Hepatocyte (in vitro differentiated cells): Measurements from ENCODE around the gene GPI. TPM values are rescaled to one million over a fixed set of nuclear protein-coding genes. Genes with fewer than 3 reads are reported as not detected.

ENCODE experiments used
- DNase-seq: peaks from one replicate; pipeline ENCODE4 v3.0.0-alpha.2; 2016; ENCODE audit warnings: low spot score
- H2AFZ ChIP-seq: fragments of 200-600 bp; sonication (generic); 2 replicates; pipeline ENCODE4 v1.6.0; 2016; ENCODE audit warnings: antibody characterized with exemption, mild to moderate bottlenecking
- H3K27ac ChIP-seq: fragments of 200-600 bp; sonication (generic); 2 replicates; pipeline ENCODE4 v1.5.1; 2016; ENCODE audit warnings: mild to moderate bottlenecking
- H3K27me3 ChIP-seq: fragments of 200-600 bp; sonication (generic); 2 replicates; pipeline ENCODE4 v1.6.1; 2016
- H3K36me3 ChIP-seq: fragments of 200-600 bp; sonication (generic); replicated peaks from 2 replicates; pipeline ENCODE4 v1.5.1; 2016; ENCODE audit warnings: low read depth; ENCODE audit not compliant: insufficient read depth
- H3K4me1 ChIP-seq: fragments of 200-600 bp; sonication (generic); 2 replicates; pipeline ENCODE4 v1.5.1; 2016; ENCODE audit warnings: mild to moderate bottlenecking, moderate library complexity; ENCODE audit not compliant: insufficient read depth
- H3K4me2 ChIP-seq: fragments of 200-600 bp; sonication (generic); 2 replicates; pipeline ENCODE4 v1.6.0; 2016
- H3K4me3 ChIP-seq: fragments of 200-600 bp; sonication (generic); 2 replicates; pipeline ENCODE4 v1.5.1; 2016; ENCODE audit warnings: mild to moderate bottlenecking
- H3K79me2 ChIP-seq: fragments of 200-600 bp; sonication (generic); 2 replicates; pipeline ENCODE4 v1.6.0; 2017; ENCODE audit warnings: mild to moderate bottlenecking
- H3K9me2 ChIP-seq: fragments of 200-600 bp; sonication (generic); replicated peaks from 2 replicates; pipeline ENCODE4 v1.6.0; 2017; ENCODE audit warnings: mild to moderate bottlenecking; ENCODE audit not compliant: insufficient read depth
- H3K9me3 ChIP-seq: fragments of 200-600 bp; sonication (generic); 2 replicates; pipeline ENCODE4 v1.5.1; 2016; ENCODE audit warnings: low read depth, mild to moderate bottlenecking
- H4K20me1 ChIP-seq: fragments of 200-600 bp; sonication (generic); 2 replicates; pipeline ENCODE4 v1.6.0; 2016; ENCODE audit warnings: mild to moderate bottlenecking; ENCODE audit not compliant: insufficient read depth, poor library complexity, severe bottlenecking
- EZH2 ChIP-seq: fragments of 200-600 bp; sonication (generic); IDR thresholded peaks from 2 replicates; pipeline ENCODE4 v1.6.1; 2016; ENCODE audit warnings: antibody characterized with exemption, mild to moderate bottlenecking, borderline replicate concordance
- EZH2phosphoT487 ChIP-seq: fragments of 200-600 bp; sonication (generic); IDR thresholded peaks from one replicate; pipeline ENCODE4 v1.6.1; 2018; ENCODE audit warnings: antibody characterized with exemption, mild to moderate bottlenecking, low read depth, moderate library complexity; ENCODE audit not compliant: unreplicated experiment, severe bottlenecking
- WGBS: methylation state at CpG from one replicate; pipeline ENCODE4 v1.1.6; 2016; ENCODE audit warnings: low lambda C conversion rate; ENCODE audit errors: missing lambda C conversion rate; 5-methylcytosine and 5-hydroxymethylcytosine counted together
- polyA plus RNA-seq: library from polyadenylated mRNA; unstranded; fragments of >200 nt; fragmentation: Nextera tagmentation; extraction: Ambion mirVana; gene quantifications from 2 replicates; pipeline ENCODE4 v1.2.1, GENCODE V29; 2016
- total RNA-seq: library from RNA; depleted of rRNA; stranded (reverse); fragments of >200 nt; gene quantifications from 2 replicates; pipeline ENCODE4 v1.2.3, GENCODE V29; 2014
- TF ChIP-seq, protein P1 (sequence below): fragments of 200-600 bp; sonication (generic); IDR thresholded peaks from 2 replicates; pipeline ENCODE4 v1.5.1; 2016; ENCODE audit warnings: antibody characterized with exemption, mild to moderate bottlenecking; ENCODE audit not compliant: poor library complexity

The GPI gene
- total and polyA plus RNA-seq, 2 experiments from 2014 or later, result 117 to 120 TPM

GRCh38 chr19:34337739-34338138, 27.3 kb upstream of the GPI start:
- Histone ChIP-seq H4K20me1 (no peaks in the 10 kb centered on the region), H3K4me1 (no peaks in the 10 kb centered on the region), H2AFZ (no peak overlapping the region), H3K4me2 (no peak overlapping the region), H3K9me3 (no peaks in the 10 kb centered on the region), H3K9me2 (no peaks in the 10 kb centered on the region), H3K27ac (no peak overlapping the region), H3K79me2 (no peaks in the 10 kb centered on the region), H3K36me3 (no peaks in the 10 kb centered on the region), H3K27me3 (no peaks in the 10 kb centered on the region), H3K4me3 (no peak overlapping the region)
- DNase-seq, result no peak
- WGBS, result 100% methylated on average over 2 of the region's 2 CpGs
- TF ChIP-seq, protein P1, sequence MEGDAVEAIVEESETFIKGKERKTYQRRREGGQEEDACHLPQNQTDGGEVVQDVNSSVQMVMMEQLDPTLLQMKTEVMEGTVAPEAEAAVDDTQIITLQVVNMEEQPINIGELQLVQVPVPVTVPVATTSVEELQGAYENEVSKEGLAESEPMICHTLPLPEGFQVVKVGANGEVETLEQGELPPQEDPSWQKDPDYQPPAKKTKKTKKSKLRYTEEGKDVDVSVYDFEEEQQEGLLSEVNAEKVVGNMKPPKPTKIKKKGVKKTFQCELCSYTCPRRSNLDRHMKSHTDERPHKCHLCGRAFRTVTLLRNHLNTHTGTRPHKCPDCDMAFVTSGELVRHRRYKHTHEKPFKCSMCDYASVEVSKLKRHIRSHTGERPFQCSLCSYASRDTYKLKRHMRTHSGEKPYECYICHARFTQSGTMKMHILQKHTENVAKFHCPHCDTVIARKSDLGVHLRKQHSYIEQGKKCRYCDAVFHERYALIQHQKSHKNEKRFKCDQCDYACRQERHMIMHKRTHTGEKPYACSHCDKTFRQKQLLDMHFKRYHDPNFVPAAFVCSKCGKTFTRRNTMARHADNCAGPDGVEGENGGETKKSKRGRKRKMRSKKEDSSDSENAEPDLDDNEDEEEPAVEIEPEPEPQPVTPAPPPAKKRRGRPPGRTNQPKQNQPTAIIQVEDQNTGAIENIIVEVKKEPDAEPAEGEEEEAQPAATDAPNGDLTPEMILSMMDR, result no peak
- TF ChIP-seq EZH2phosphoT487, result no peak
- TF ChIP-seq EZH2, result no peak

DNA sequence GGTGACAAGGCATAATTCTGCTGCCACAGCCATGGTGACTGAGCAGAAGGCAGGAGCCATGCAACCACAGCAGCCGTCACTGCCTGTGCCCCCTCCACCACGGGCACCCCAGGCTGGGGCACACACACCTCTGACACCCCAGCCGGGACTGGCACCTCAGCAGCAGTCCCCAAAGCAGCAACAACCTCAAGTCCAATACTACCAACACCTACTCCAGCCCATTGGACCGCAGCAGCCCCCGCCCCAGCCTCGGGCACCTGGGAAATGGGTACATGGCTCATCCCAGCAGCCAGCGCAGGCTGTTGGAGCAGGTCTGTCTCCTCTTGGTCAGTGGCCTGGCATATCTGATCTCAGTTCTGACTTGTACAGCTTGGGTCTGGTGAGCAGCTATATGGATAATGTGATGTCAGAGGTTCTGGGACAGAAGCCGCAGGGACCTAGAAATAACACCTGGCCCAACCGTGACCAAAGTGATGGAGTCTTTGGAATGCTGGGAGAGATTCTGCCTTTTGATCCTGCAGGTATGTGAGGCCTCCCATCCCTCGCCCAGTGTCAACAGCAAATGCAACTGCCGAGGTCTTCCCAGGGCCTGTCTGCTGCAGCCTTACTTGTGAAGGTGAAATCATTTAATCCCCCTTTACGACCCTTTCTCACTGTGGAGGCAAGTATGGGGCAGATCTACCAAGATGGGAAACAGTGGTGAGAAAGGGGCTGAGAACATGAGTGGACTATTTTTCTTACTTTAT, 22.9 kb upstream of the GPI start:
- DNase-seq, result no peak
- Histone ChIP-seq H4K20me1 (no peaks in the 10 kb centered on the region), H3K36me3 (no peaks in the 10 kb centered on the region), H3K4me1 (no peaks in the 10 kb centered on the region), H3K79me2 (no peaks in the 10 kb centered on the region), H3K27ac (no peak overlapping the region), H2AFZ (no peak overlapping the region), H3K9me2 (no peaks in the 10 kb centered on the region), H3K9me3 (no peaks in the 10 kb centered on the region), H3K27me3 (no peaks in the 10 kb centered on the region), H3K4me3 (no peak overlapping the region), H3K4me2 (no peak overlapping the region)
- WGBS, result 90% methylated on average over 12 of the region's 12 CpGs
- TF ChIP-seq, protein P1, result no peak
- TF ChIP-seq EZH2phosphoT487 (no peak), EZH2 (no peak)

DNA sequence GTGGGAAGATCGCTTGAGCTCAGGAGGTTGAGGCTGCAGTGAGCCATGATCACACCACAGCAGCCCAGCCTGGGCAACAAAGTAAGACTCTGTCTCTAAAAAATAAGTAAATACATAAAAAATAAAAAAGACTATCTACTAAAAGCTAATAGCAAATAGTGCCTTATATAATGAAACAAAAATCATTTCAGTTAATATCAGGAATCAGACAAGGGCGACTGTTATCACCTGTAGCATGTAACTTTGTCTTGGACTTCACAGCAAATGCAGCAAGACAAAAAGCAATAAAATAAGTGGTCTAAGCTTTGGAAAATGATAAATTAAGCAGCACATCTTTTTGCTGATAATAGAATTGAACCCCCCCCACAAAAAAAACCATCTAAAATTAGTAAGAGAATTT, 21.2 kb upstream of the GPI start:
- Histone ChIP-seq H3K27ac (no peak overlapping the region), H3K4me2 (no peak overlapping the region), H3K9me2 (no peaks in the 10 kb centered on the region), H3K79me2 (no peaks in the 10 kb centered on the region), H3K36me3 (no peaks in the 10 kb centered on the region), H2AFZ (no peak overlapping the region), H3K27me3 (no peaks in the 10 kb centered on the region), H3K4me3 (no peak overlapping the region), H4K20me1 (no peaks in the 10 kb centered on the region), H3K9me3 (no peaks in the 10 kb centered on the region), H3K4me1 (no peaks in the 10 kb centered on the region)
- DNase-seq, result no peak
- 95% methylated on average over 2 of the region's 2 CpGs for WGBS
- TF ChIP-seq, protein P1, result no peak
- TF ChIP-seq EZH2 (no peak), EZH2phosphoT487 (no peak)
